Esophagus muscularis mucosa (tissue), 4 donors: ENCODE results near the gene KHDC4.

ENCODE experiments used
- EP300 ChIP-seq: sonication (generic); formaldehyde crosslinking; IDR thresholded peaks from one replicate; pipeline ENCODE4 v1.6.1; 2017; ENCODE audit warnings: antibody characterized with exemption
- POLR2A ChIP-seq: fragments of 450-650 bp; IDR thresholded peaks from one replicate; pipeline ENCODE4 v1.6.1; 2017; ENCODE audit warnings: antibody characterized with exemption, moderate library complexity, mild to moderate bottlenecking, low read depth
- POLR2AphosphoS5 ChIP-seq, 2 donors: sonication (generic); formaldehyde crosslinking; IDR thresholded peaks; one replicate each; pipeline ENCODE4 v1.6.1; 2017; ENCODE audit warnings: antibody characterized with exemption in 2 of 2
- TF ChIP-seq, protein P1 (sequence below), 3 experiments: fragments of 200-600 bp in 2 of 3; fragments of 450-650 bp in 1 of 3; sonication (generic) in 2 of 3; IDR thresholded peaks; one replicate each; pipeline ENCODE4 v1.5.1; 2017 to 2019; ENCODE audit warnings: antibody characterized with exemption in 3 of 3, mild to moderate bottlenecking in 2 of 3, moderate library complexity in 1 of 3

DNA sequence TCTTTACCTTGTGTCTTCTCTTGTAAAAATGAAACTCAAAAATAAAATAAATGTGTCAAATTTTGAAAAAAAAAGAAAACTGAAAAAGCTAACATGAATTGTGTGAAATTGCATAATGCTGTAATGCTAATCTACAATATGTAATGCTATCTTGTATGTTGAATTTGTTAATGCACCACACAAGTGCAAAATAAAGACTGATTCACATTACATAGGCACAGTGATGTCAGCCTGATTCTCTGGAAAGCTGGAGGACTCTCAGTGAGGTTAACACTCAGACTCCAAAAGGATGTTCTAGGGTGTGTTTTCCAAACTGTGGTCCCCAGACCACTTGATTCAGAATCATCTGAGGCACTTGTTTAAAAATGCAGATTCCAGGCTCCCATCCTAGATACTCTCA, 49.2 kb downstream of the KHDC4 start:
- TF ChIP-seq, protein P1, sequence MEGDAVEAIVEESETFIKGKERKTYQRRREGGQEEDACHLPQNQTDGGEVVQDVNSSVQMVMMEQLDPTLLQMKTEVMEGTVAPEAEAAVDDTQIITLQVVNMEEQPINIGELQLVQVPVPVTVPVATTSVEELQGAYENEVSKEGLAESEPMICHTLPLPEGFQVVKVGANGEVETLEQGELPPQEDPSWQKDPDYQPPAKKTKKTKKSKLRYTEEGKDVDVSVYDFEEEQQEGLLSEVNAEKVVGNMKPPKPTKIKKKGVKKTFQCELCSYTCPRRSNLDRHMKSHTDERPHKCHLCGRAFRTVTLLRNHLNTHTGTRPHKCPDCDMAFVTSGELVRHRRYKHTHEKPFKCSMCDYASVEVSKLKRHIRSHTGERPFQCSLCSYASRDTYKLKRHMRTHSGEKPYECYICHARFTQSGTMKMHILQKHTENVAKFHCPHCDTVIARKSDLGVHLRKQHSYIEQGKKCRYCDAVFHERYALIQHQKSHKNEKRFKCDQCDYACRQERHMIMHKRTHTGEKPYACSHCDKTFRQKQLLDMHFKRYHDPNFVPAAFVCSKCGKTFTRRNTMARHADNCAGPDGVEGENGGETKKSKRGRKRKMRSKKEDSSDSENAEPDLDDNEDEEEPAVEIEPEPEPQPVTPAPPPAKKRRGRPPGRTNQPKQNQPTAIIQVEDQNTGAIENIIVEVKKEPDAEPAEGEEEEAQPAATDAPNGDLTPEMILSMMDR (IDR thresholded peaks at IDR 0.05), result no peak
- TF ChIP-seq POLR2A (no peak), EP300 (no peak), POLR2AphosphoS5 (IDR thresholded peaks at IDR 0.05) (no peak)
